Smooth muscle cell of the brain vasculature (primary cell): ENCODE measurements around the gene ARMC7.
A peak's percentile ranks its signal among the peaks of the same experiment; 100 is the strongest.

Experiments used
- DNase-seq: peaks from one replicate; pipeline ENCODE4 v3.0.0-alpha.2; 2012; ENCODE audit warnings: low read depth, low spot score

ARMC7 gene

GRCh38 chr17:75078284-75079022 lies 31.3 kb upstream of the ARMC7 start:
- no peak for DNase-seq

GRCh38 chr17:75079023-75079373 lies 30.8 kb upstream of the ARMC7 start:
- DNase-seq, result no peak

DNA sequence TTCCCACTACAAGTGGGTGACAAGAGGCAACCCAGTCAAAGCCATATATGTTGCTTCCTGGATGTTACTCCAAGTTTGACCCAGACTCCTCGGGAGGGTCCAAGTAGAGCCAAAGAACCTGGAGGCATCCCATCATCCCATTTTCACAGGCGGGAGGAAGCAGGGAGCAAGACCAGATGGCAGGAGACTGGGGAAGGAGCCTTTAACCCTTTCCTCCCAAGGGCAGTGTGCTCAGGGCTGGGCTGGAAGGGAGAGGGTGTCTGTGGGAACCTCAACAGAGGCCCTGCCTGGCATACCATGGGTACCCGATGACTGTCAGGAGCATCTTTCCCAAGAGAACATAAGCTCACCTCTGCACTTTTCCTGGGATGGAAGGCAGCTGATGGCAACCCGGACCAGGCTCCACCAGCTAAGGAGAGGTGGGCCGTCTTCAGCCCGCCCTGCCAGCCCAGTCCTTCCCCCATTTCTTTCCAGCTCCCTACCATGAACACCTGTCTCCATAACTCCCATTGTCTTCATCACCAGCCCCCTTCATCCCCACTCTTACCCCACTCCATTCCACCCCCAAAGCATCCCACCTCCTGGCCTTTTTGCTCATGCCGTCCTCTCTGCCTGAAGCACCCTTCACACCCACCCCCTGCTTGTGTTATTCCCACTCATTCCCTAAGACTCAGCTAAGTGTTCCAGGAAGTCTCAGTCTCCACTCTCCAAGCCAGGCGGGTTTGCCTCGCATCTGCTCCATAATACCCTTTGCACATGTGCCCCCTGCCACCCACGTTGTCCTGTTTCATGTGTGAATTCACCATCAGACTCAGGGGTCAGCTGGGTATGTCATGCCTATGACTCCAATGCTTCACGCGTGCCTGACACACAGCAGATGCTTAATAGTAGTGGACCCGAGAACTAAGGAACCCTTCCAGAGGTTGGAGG lies 27.9 kb upstream of the ARMC7 start:
- no peak for DNase-seq

GRCh38 chr17:75082683-75083082 lies 27.1 kb upstream of the ARMC7 start:
- DNase-seq, result no peak

GRCh38 chr17:75084039-75084660 lies 25.6 kb upstream of the ARMC7 start:
- peak; percentile 83 for DNase-seq

- DNase-seq, result no peak
Observed at GRCh38 chr17:75086496-75087181, 23.1 kb upstream of the ARMC7 start.

DNA sequence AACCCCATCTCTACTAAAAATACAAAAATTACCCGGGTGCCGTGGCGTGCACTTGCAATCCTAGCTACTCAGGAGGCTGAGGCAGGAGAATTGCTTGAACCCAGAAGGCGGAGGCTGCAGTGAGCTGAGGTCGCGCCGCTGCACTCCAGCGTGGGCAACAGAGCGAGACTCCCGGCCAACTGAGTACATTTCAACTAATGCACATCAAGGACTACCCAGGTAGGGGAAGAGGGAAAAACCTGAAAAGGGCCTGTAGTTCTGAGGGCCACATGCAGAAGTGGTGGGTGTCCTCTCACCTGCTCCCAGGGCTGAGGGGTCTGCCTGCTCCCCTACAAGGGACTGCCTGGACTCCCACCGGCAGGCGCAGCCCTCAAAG lies 22.6 kb upstream of the ARMC7 start:
- no peak for DNase-seq

DNA sequence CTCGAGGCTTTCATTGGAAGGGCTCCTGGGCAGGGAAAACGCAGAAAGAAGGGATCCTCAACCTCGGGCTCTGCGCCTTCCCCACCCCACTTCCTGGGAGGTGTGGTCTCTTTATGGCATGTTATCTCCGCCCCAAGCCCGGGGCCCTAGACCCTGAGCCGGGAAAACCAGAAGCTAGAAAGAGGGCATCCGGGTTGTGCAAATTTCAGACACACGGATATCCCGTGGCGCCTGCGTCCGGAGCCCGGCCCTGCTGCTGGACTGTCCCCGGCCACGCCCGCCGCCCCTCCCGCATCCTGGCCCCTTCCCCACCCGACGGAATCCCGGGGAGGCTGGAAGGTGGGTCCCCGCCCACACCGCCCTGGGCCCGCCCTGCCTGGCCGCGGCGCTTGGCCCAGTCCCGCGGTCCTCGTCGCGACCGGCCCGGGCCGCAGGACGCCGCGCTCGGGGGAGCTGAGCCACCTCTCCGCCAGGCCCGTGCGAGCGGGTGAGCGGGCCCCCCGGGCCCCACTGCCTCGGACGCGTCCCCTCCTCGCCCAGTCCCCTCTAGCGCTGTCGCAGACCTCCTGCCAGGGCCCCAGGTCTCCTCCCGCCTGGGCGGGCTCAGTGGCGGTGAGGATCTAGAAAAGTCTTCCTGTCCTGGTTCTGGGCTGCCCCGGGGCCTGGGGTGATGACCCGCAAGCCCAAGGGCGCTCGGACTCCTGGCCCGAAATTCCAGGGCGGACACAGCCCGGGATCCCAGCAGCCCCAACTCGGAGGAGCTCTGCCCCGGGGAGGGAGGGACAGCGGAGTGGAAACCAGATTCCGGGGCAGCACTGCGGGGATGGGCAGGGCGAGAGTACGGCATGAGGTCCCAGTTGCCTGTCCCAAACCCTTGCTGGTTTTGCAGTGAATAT lies 22.0 kb upstream of the ARMC7 start, which contains the start of gene SLC16A5:
SLC16A5 (plus strand) TSS at position 397 of the 896 bp plus-strand sequence. CDS start 5,683 bp downstream, outside the sequence.
- no peak for DNase-seq

- no peak for DNase-seq
Observed at GRCh38 chr17:75088465-75089417, 21.0 kb upstream of the ARMC7 start.

GRCh38 chr17:75090871-75091854 lies 18.6 kb upstream of the ARMC7 start:
- no peak for DNase-seq

- no peak for DNase-seq
Observed at GRCh38 chr17:75091855-75092327, 17.9 kb upstream of the ARMC7 start.

GRCh38 chr17:75093548-75094158 lies 16.1 kb upstream of the ARMC7 start:
- DNase-seq, result no peak

DNA sequence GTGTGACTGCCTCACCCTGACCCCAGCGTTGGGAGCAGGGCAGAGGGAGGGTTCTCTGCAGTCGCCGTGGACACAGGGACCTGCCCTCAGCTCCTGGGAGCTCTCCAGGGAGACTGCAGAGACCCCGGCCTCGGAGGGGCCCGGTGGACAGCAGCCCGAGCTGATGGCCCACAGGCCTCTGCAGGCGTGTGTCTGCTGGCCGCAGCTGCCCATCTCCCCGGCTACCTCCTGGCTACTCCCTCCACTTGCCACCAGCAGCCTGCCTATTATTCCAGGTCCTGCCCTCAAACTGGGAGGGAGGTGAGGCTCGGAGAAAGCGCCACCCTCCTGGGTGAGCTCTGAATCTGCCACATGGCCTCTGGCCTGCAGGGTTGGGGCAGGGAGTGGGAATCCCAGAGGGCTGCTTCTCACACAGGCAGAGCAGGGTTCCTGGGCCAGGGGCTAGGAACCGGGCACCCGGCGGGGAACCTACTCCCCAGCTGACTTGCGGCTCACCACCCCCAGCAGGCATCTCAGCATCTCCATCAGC lies 14.8 kb upstream of the ARMC7 start:
- DNase-seq, result no peak

GRCh38 chr17:75096082-75096625 lies 13.6 kb upstream of the ARMC7 start:
- no peak for DNase-seq

DNA sequence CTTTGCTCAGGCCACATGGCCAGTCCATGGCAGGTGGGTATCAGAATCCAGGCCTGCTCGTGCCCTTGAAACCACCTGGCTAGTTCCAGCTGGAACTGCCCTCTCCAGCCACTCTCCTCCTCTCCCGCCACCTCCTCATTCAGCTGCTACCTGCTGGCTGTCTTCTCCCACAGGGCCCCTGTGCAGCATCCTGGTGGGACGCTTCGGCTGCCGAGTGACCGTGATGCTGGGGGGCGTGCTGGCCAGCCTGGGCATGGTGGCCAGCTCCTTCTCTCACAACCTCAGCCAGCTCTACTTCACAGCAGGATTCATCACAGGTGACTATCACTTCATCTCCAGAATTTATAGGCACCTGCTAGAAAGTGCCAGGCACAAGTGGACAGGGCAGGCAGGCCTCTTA lies 11.9 kb upstream of the ARMC7 start:
- DNase-seq, result no peak

DNA sequence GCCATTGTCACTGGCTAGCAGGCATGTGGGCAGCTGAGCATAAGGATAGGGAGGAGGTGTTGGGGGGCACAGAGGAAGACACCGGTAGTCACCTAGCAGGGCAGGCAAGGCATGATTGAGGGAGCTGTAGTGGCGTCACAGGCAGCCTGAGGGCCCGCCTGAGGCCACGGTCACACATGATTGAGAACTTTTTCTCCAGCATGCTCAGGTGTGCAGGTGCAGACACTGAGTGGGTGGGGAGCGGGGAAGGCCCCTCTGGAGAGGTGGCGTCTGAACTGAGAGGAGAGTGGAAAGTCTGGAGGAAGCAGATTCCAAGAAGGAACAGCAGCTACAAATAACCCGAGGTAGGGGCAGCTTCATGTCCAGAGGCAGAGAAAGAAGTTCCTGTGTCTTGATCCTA lies 10.9 kb upstream of the ARMC7 start:
- DNase-seq, result no peak

DNA sequence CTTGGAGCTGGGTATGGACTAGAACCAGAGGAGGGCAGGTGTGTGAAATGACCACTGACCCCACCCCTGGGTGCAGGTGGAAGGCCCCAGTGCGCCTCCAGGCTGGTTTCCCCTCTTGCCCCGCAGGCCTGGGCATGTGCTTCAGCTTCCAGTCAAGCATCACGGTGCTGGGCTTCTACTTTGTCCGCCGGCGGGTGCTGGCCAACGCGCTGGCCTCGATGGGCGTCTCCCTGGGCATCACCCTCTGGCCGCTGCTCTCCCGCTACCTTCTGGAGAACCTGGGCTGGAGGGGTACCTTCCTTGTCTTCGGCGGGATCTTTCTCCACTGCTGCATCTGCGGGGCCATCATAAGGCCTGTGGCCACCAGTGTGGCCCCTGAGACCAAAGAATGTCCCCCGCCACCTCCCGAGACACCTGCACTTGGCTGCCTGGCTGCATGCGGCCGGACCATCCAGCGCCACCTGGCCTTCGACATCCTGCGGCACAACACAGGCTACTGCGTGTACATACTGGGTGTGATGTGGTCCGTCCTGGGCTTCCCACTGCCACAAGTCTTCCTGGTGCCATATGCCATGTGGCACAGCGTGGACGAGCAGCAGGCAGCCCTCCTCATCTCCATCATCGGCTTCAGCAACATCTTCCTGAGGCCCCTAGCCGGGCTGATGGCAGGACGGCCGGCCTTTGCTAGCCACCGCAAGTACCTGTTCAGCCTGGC lies 9.7 kb upstream of the ARMC7 start:
- DNase-seq, result no peak
